DND-41 (cell line): ENCODE measurements around the gene ADAMTS15.

Experiments
- ATAC-seq: fragments of 200-7000 bp; cut with Tn5 transposase; 3 replicates; pipeline ENCODE4 v1.9.1; 2021; ENCODE audit warnings: low read depth; ENCODE audit not compliant: insufficient read depth
- DNase-seq: peaks from one replicate; pipeline ENCODE4 v3.0.0-alpha.2; 2020
- H2AFZ ChIP-seq: 2 replicates; pipeline ENCODE4 v1.6.0; 2012; ENCODE audit warnings: low read depth, low read length
- H3K27ac ChIP-seq: 2 replicates; pipeline ENCODE4 v1.5.1; 2012; ENCODE audit warnings: low read length, inconsistent platforms
- H3K27me3 ChIP-seq: fragments of 200-600 bp; sonication (generic); 2 replicates; pipeline ENCODE4 v1.6.0; 2012; ENCODE audit warnings: low read length, mild to moderate bottlenecking, inconsistent platforms; ENCODE audit not compliant: insufficient read depth, poor library complexity
- H3K36me3 ChIP-seq: 2 replicates; pipeline ENCODE4 v1.5.1; 2012; ENCODE audit warnings: low read length, inconsistent platforms; ENCODE audit not compliant: insufficient read depth
- H3K4me1 ChIP-seq: 2 replicates; pipeline ENCODE4 v1.5.1; 2012; ENCODE audit warnings: mild to moderate bottlenecking, low read length; ENCODE audit not compliant: insufficient read depth
- H3K4me2 ChIP-seq: 2 replicates; pipeline ENCODE4 v1.6.0; 2012; ENCODE audit warnings: mild to moderate bottlenecking, moderate library complexity, low read length, inconsistent platforms; ENCODE audit not compliant: insufficient read depth
- H3K4me3 ChIP-seq, 2 experiments: fragments of 200-600 bp in 1 of 2; shearing (Covaris generic) in 1 of 2; 2 replicates each; pipeline ENCODE4 v1.5.1; 2012 to 2016; ENCODE audit warnings: inconsistent platforms in 2 of 2, low read length in 2 of 2, mild to moderate bottlenecking in 2 of 2, low read depth in 1 of 2, moderate library complexity in 1 of 2
- H3K79me2 ChIP-seq: 2 replicates; pipeline ENCODE4 v1.6.0; 2012; ENCODE audit warnings: low read length, inconsistent platforms; ENCODE audit not compliant: insufficient read depth
- H3K9ac ChIP-seq: 2 replicates; pipeline ENCODE4 v1.6.0; 2012; ENCODE audit warnings: low read depth, mild to moderate bottlenecking, inconsistent platforms, low read length, moderate library complexity
- H3K9me3 ChIP-seq: 2 replicates; pipeline ENCODE4 v1.5.1; 2012; ENCODE audit warnings: low read length, moderate library complexity, mild to moderate bottlenecking, inconsistent platforms; ENCODE audit not compliant: insufficient read depth, severe bottlenecking
- H4K20me1 ChIP-seq: 2 replicates; pipeline ENCODE4 v1.6.0; 2012; ENCODE audit warnings: low read length; ENCODE audit not compliant: insufficient read depth
- EZH2 ChIP-seq: IDR thresholded peaks from 3 replicates; pipeline ENCODE4 v1.6.1; 2012; ENCODE audit warnings: borderline replicate concordance, low read depth, mild to moderate bottlenecking, moderate library complexity, low read length, inconsistent platforms; ENCODE audit not compliant: severe bottlenecking
- TF ChIP-seq, protein P1 (sequence below): IDR thresholded peaks from 2 replicates; pipeline ENCODE4 v1.5.1; 2012; ENCODE audit warnings: borderline replicate concordance, low read length, moderate library complexity, mild to moderate bottlenecking; ENCODE audit not compliant: poor library complexity, severe bottlenecking; ENCODE audit errors: extremely low read depth

Gene ADAMTS15

DNA sequence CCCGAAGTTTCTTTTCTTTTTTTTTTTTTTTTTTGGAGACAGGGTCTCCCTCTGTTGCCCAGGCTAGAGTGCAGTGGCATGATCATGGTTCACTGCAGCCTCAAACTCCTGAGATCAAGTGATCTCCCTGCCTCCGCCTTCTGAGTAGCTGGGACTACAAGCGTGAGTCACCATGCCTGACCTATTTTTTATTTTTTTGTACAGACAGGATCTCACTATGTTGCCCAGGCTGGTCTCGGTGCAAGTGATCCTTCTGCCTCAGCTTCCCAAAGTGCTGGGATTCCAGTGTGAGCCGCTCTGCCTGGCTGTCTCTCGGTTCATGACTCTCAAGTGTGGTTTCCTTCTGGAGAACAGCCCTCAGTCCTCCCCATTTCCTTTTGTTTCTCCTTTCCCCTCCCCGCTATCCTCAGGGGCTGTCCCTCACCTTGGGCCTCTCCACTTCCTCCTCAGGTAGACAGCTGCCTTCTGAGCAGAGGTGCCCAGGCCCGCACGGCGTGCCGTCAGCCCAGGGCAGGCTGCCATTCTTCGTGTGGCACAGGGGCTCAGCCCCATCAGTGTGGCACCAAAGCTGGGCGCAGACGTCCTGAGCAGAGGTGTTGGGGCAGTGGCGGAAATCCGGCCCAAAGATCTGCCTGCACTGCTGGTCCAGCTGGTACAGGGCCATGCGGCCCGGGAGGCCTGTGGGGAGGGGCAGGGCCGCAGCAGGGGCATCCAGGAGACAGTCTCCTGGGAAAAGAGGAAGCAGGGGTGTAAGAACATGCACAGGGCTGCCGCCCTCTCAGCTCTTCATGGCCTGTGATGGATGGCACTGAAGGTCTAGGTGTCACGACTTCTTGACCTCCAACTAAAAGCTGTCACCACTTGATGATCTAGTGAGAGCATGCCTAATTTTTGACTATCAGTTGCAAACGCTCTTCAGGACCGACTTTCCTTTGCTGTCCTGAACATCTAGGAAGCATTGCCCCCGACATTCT lies 34.1 kb upstream of the ADAMTS15 start:
- Histone ChIP-seq H3K9me3 (no peaks in the 10 kb centered on the region), H3K36me3 (no peaks in the 10 kb centered on the region), H4K20me1 (no peaks in the 10 kb centered on the region; the same call in 1 of the 2 replicates), H3K4me2 (no peak overlapping the region), H2AFZ (no peak overlapping the region), H3K27ac (no peak overlapping the region), H3K79me2 (no peaks in the 10 kb centered on the region), H3K4me1 (no peaks in the 10 kb centered on the region), H3K27me3 (peaks cover 17% of the 10 kb centered on the region), H3K9ac (no peak overlapping the region), H3K4me3 (no peak overlapping the region)
- ATAC-seq: no peak
- TF ChIP-seq, protein P1, sequence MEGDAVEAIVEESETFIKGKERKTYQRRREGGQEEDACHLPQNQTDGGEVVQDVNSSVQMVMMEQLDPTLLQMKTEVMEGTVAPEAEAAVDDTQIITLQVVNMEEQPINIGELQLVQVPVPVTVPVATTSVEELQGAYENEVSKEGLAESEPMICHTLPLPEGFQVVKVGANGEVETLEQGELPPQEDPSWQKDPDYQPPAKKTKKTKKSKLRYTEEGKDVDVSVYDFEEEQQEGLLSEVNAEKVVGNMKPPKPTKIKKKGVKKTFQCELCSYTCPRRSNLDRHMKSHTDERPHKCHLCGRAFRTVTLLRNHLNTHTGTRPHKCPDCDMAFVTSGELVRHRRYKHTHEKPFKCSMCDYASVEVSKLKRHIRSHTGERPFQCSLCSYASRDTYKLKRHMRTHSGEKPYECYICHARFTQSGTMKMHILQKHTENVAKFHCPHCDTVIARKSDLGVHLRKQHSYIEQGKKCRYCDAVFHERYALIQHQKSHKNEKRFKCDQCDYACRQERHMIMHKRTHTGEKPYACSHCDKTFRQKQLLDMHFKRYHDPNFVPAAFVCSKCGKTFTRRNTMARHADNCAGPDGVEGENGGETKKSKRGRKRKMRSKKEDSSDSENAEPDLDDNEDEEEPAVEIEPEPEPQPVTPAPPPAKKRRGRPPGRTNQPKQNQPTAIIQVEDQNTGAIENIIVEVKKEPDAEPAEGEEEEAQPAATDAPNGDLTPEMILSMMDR: no peak
- TF ChIP-seq EZH2: peak; percentile 44
- DNase-seq: no peak

DNA sequence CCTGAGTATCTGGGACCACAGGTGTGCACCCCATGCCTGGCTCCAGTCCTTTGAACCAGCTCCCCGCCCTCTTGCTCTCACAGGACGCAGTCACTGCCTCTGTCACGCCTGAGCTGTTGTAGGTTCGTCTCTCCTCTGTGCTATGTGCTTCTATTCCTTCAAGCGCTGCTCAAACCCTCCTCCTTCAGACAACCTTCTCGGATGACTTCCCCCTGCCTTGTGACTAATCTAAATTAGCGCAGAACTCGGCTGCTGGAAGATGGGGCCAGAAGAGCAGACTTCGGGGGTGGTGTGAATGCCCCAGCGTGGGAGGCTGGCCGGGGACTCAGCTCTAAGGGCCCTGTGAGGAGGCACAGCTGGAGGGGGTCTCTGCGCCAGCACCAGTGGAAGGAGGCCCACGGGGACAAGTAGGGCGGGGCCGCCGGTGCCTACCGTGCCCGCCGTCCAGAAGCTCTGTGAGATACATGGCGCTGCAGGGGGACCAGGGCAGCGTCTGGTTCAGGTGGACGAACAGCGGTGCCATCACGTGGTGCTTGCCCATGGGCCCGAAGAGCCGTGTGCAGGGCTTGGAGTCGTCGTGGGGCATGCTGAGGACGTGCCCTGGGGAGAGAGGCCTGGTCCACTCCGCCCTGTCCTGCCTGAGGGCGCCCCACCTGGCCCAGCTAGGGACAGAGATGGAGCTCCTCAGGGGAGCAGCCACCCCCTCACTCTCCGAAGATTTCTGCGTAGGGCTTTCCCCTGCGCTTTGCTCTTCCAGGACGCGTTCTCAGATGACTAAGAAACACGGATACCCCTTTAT lies 32.5 kb upstream of the ADAMTS15 start:
- no peak for ATAC-seq
- Histone ChIP-seq H4K20me1 (peaks cover 2% of the 10 kb centered on the region; the same call in 1 of the 2 replicates), H3K79me2 (no peaks in the 10 kb centered on the region), H3K27ac (no peak overlapping the region), H3K9me3 (no peaks in the 10 kb centered on the region), H3K27me3 (peaks cover 18% of the 10 kb centered on the region), H2AFZ (no peak overlapping the region), H3K36me3 (no peaks in the 10 kb centered on the region), H3K4me1 (no peaks in the 10 kb centered on the region), H3K4me3 (no peak overlapping the region), H3K9ac (no peak overlapping the region), H3K4me2 (no peak overlapping the region)
- no peak for TF ChIP-seq EZH2
- TF ChIP-seq, protein P1: no peak
- DNase-seq: no peak

DNA sequence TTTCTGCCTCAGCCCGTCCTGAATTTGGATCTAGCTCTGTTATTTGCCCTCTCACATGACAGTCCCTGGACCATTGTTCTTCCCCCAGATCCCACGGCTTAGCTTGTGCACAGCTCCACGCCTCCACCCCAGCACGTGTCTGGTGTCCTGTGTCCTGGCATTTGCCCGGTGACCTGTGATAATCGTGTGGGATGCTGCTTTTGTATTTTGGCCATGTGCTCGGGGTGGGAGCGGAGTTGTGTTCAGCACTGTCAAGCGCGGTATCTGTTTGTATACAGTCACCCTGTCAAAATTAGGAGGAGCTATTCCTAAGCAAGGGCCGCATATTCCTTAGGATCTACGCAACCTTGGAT lies 31.9 kb upstream of the ADAMTS15 start:
- H3K9me3 ChIP-seq: no peaks in the 10 kb centered on the region
- H3K4me2 ChIP-seq: no peak overlapping the region
- H3K4me3 ChIP-seq: no peak overlapping the region
- no peak overlapping the region for H3K9ac ChIP-seq
- H3K27ac ChIP-seq: no peak overlapping the region
- H3K4me1 ChIP-seq: no peaks in the 10 kb centered on the region
- DNase-seq: no peak
- peaks cover 15% of the 10 kb centered on the region for H3K27me3 ChIP-seq
- TF ChIP-seq, protein P1: no peak
- TF ChIP-seq EZH2: no peak
- no peaks in the 10 kb centered on the region for H3K36me3 ChIP-seq
- peaks cover 2% of the 10 kb centered on the region; the same call in 1 of the 2 replicates for H4K20me1 ChIP-seq
- H2AFZ ChIP-seq: no peak overlapping the region
- H3K79me2 ChIP-seq: no peaks in the 10 kb centered on the region
- no peak for ATAC-seq
